GM12865 (cell line): ENCODE data around the gene GPX4.

Source experiments
- DNase-seq: peaks from one replicate; pipeline ENCODE4 v3.0.0; 2010; ENCODE audit warnings: low read depth
- H3K4me3 ChIP-seq: 2 replicates; pipeline ENCODE4 v1.5.1; 2011; ENCODE audit warnings: mild to moderate bottlenecking, low read depth, low read length, control low read depth
- TF ChIP-seq, protein P1 (sequence below): IDR thresholded peaks from 2 replicates; pipeline ENCODE4 v1.5.1; 2011; ENCODE audit warnings: low read length, control low read depth, low read depth, inconsistent platforms; ENCODE audit not compliant: insufficient read depth; ENCODE audit errors: missing control alignments

GPX4 gene

DNA sequence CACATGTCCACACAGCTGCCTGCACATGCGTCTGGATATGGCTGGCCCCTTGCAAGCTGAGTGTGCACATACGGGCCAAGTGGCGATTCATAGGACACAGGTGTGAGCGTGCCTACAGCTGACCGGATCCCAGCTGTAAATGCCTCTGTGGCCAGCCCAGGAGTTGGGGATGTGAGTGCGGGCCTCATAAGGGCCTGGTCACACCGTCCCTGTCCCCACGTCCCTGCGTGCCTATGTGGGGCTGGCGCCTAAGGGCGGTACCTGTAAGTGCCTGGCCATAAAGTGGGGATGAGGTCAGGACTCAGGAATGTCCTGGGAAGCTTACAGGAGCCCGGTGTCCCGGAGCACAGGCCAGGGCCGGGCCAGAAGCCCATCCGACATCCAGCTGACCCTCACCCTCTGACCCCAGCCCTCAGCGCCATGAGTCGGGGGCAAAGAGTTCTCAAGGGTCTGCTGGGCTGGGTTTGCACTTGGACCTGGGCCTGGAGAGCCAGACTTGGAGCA lies 38.1 kb upstream of the GPX4 start:
- DNase-seq: peak; percentile 17
- H3K4me3 ChIP-seq: no peak overlapping the region

DNA sequence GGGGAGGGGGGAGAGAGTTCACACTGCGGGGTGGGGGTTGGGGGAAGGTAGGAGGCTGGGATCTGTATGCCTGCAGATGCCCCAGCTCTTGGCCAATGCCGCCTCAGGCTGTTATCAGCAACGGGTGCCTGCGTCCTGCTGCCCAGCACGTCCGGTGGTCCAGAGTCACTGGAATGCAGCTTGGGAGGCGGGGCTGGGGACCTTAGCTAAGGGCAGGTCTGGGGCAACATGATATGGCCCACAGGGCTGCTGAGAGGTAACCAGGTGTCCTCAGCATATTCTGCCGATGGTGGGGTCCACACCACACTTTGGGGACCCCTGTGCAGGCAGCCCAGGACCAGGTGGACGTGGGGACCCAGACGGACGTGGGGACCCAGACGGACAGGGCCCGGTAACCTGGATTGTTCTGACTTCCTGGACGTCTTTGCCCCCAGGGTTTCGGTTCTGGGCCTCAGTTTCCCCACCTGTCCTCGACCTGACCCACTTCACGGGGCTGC lies 37.5 kb upstream of the GPX4 start:
- H3K4me3 ChIP-seq: peak overlapping the region; percentile 61
- DNase-seq: no peak
- TF ChIP-seq, protein P1, sequence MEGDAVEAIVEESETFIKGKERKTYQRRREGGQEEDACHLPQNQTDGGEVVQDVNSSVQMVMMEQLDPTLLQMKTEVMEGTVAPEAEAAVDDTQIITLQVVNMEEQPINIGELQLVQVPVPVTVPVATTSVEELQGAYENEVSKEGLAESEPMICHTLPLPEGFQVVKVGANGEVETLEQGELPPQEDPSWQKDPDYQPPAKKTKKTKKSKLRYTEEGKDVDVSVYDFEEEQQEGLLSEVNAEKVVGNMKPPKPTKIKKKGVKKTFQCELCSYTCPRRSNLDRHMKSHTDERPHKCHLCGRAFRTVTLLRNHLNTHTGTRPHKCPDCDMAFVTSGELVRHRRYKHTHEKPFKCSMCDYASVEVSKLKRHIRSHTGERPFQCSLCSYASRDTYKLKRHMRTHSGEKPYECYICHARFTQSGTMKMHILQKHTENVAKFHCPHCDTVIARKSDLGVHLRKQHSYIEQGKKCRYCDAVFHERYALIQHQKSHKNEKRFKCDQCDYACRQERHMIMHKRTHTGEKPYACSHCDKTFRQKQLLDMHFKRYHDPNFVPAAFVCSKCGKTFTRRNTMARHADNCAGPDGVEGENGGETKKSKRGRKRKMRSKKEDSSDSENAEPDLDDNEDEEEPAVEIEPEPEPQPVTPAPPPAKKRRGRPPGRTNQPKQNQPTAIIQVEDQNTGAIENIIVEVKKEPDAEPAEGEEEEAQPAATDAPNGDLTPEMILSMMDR: no peak

More for the DNA sequence above, 38.1 kb upstream of the GPX4 start:
- TF ChIP-seq, protein P1: no peak

DNA sequence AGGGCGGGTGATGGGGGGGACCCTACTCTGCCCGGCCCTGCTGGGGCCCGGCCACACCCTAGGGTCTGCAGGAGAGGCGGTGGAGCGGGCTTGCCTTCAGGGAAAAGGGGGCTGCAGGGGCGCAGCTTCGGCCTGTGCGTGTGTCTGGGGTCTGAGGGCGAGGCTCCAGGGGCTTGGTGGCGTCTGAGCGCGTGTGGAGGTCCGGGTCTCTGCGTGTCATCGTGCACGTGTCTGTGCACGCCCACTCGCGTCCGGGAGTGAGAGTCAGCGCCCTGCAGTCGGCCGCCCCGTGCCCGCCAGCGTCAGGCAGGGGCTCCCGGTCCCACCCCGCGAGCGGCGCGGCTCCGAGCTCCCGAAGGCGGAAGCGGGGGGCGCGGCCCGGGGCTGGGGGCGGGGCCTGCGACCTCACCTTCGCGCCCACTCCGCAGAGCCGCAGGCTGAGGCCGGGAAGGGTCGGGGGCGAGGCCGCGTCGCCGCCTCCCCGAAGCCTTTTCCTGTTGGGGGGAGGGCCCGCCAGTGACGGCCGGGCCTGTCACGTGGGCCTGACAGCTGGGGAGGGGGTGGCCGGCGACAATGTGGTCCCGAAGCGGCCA lies 37.0 kb upstream of the GPX4 start, which contains the start of gene ARHGAP45:
Gene ARHGAP45, plus strand, starts transcription at position 420 of the 593 bp plus-strand sequence. CDS start 239 bp downstream, outside the sequence.
- H3K4me3 ChIP-seq: peak within 1 kb of the TSS; percentile 61
- peak; percentile 88 for DNase-seq
- TF ChIP-seq, protein P1: no peak

DNA sequence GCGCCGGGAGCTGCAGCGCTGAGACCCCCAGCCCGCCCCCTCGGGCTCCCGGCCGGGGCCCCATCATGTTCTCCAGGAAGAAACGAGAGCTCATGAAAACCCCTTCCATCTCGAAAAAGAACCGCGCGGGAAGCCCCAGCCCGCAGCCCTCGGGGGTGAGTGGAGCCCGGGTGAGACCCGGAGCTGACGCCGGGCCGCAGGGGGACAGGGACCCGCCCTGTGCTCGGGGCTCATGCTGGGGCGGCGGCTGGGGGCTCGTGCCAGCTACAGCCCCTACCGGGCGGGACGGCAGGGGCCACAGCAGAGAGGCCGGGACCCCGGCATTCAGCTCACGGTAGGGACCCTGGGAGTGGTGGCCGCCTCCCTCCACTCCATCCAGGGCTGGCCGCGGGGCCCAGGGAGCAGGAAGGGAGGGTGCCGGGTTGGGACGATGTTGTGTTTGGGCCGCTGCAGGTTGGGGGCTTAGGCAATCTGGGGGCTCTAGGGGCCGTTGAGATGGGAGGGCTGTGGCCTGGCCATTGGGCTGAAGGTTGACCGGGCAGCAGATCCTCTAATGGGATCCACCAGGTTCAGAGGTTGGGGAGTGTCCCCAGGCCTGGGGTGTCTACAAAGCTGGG lies 36.3 kb upstream of the GPX4 start:
- peak overlapping the region; percentile 61 for H3K4me3 ChIP-seq
- TF ChIP-seq, protein P1: no peak
- peak; percentile 42 for DNase-seq

DNA sequence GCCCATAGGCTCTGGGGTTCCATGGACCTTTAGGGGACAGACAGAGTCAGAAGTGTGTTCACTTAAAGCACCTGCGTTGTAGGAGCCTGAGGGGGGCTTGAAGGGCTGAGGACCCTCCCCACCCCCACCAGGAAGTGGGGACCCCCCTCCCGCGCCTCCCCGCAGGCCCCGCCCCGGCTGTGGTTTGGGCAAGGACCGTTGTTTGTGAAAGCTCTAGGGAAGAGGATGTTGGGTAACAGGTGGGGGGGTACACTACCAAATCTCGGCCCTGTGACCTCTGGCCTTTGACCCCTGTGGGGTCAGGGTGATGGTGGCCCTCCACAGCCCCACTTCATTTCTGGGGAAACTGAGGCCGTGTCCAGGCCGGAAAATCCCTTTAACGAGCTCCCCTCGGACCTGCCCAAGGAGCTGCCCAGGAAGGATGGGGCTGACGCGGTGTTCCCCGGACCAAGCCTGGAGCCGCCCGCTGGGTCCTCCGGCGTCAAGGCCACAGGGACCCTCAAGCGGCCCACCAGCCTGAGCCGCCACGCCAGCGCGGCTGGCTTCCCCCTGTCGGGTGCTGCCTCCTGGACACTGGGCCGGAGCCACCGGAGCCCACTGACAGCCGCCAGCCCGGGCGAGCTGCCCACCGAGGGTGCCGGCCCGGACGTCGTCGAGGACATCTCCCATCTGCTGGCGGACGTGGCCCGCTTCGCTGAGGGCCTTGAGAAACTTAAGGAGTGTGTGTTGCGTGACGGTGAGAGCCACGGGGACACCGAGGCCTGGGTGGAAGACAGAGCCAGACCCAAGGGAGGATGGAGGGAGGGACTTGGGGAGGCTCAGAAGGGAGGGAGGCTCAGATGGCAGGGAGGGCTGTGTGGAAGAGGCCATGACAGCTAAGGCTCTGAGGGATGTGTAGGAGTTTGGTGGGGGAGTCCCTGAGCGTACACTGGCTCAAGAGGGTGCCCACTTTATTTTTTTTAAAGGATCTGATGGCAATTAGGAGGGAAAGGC lies 35.5 kb upstream of the GPX4 start:
- H3K4me3 ChIP-seq: peak overlapping the region; percentile 61
- peak; percentile 75 for DNase-seq
- TF ChIP-seq, protein P1: no peak

DNA sequence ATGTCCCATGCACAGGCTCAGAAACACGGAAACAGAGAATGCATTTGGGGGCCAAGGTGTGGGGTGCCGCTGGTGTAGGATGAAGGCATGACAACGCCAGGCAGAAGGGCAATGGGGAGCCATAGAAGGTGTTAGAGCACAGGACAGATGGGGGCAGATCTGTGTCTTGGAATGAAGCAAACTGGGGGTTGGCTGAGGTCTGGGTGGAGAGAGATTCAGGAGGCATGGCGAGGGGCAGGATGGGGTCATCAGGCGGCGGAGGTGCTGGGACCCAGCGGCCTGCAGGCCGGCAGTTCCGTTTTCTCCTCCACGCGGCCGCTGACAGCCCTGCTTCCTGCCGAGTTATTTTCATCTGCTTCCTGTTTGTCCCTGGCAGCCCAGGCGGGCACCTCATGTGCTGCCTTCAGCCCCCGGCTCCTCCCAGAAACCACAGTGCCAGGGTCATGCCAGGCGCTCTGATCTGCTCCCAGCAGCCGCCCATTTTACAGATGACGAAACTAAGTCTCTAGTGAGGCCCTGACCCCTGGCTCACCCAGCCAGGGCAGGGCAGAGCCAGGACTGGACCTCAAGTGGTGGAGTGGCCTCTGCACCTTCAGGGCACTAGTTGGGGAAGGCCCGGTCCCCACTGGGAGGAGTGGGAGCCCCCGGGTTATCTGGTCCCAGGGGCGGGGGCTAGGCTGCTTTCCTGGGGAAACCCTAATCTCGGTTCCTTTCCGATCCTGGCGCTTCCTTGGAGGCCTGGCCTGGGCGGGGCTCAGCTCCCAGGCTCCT lies 34.6 kb upstream of the GPX4 start:
- peak overlapping the region; percentile 61 for H3K4me3 ChIP-seq
- peak; percentile 83 for DNase-seq
- TF ChIP-seq, protein P1: no peak
